Fibroblast of lung (primary cell): Measurements from ENCODE around the gene KIF26B.

Experiments used
- EZH2 ChIP-seq: IDR thresholded peaks from 2 replicates; pipeline ENCODE4 v1.5.1; 2012; ENCODE audit warnings: low read length, control low read depth, mild to moderate bottlenecking; ENCODE audit errors: missing control alignments
- TF ChIP-seq, protein P1 (sequence below), 2 donors: IDR thresholded peaks in 1 of 2; conservative IDR thresholded peaks in 1 of 2; 1 replicate in 1 of 2; 2 replicates in 1 of 2; pipeline ENCODE4 v1.5.1; 2011 to 2012; ENCODE audit warnings: low read length in 2 of 2, control low read depth in 1 of 2, inconsistent platforms in 1 of 2, low read depth in 1 of 2, mild to moderate bottlenecking in 1 of 2

DNA sequence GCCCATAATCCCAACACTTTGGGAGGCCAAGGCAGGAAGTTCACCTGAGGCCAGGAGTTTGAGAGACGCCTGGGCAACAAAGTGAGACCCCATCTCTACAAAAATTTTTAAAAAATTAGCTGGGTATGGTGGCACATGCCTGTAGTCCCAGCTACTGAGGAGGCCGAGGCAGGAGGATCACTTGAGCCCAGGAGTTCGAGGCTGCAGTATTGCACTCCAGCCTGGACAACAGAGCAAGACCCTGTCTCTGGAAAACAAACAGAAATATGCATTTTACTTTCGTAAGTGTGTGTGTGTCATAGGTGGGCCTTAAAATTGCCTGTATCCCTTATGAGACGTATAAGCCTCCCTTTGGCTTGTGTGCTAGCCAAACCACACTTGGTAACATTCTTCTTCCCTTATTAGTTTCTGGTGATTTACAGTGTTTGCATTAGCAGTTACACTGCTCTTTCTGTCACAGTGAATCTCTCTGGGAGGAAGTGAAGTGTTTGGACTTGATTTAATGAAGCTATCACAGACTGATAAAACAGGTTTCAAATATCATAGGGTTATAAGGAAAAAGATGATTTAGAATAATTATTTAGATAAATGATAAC lies 48.9 kb upstream of the KIF26B start:
- no peak for TF ChIP-seq EZH2
- TF ChIP-seq, protein P1, sequence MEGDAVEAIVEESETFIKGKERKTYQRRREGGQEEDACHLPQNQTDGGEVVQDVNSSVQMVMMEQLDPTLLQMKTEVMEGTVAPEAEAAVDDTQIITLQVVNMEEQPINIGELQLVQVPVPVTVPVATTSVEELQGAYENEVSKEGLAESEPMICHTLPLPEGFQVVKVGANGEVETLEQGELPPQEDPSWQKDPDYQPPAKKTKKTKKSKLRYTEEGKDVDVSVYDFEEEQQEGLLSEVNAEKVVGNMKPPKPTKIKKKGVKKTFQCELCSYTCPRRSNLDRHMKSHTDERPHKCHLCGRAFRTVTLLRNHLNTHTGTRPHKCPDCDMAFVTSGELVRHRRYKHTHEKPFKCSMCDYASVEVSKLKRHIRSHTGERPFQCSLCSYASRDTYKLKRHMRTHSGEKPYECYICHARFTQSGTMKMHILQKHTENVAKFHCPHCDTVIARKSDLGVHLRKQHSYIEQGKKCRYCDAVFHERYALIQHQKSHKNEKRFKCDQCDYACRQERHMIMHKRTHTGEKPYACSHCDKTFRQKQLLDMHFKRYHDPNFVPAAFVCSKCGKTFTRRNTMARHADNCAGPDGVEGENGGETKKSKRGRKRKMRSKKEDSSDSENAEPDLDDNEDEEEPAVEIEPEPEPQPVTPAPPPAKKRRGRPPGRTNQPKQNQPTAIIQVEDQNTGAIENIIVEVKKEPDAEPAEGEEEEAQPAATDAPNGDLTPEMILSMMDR (conservative IDR thresholded peaks at IDR 0.05 in 1 of 2, IDR thresholded peaks at IDR 0.05 in 1 of 2; ENCODE audit: low read depth in 1 of 2, low read length in 2 of 2) = no peak
